Measurements from ENCODE around the gene CACNG5.

CACNG5 gene

DNA sequence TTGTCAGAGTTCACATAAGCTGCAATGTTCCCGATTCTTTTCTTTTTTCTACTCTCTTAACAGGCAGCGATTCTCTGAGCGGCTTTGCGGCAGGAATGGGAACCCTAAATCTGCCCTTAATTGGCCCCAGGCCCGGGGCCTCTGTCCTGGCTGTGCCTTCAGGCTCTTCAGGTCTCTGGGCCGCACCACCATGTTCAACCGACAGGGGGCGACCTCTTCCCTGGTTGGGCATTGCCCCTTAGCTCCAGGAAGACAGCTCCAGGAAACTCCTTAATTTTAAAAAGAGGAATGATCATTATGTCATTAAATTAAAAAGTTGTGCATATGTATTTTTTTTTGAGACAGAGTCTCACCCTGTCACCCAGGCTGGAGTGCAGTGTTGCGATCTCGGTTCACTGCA, 20.3 kb downstream of the CACNG5 start:
- Histone ChIP-seq H3K4me3 (ENCODE audit: low read length) (no peak overlapping the region), H3K27me3 (ENCODE audit: control insufficient read depth, insufficient read depth, low read length) (no peaks in the 10 kb centered on the region), H3K36me3 (ENCODE audit: control insufficient read depth, low read depth, low read length) (no peaks in the 10 kb centered on the region), H3K9me3 (ENCODE audit: control insufficient read depth, low read depth, low read length) (peaks cover 4% of the 10 kb centered on the region), H3K9ac (ENCODE audit: low read length) (no peak overlapping the region), H3K4me1 (ENCODE audit: control insufficient read depth, low read depth, low read length) (no peaks in the 10 kb centered on the region), H3K27ac (ENCODE audit: low read length) (no peak overlapping the region)

DNA sequence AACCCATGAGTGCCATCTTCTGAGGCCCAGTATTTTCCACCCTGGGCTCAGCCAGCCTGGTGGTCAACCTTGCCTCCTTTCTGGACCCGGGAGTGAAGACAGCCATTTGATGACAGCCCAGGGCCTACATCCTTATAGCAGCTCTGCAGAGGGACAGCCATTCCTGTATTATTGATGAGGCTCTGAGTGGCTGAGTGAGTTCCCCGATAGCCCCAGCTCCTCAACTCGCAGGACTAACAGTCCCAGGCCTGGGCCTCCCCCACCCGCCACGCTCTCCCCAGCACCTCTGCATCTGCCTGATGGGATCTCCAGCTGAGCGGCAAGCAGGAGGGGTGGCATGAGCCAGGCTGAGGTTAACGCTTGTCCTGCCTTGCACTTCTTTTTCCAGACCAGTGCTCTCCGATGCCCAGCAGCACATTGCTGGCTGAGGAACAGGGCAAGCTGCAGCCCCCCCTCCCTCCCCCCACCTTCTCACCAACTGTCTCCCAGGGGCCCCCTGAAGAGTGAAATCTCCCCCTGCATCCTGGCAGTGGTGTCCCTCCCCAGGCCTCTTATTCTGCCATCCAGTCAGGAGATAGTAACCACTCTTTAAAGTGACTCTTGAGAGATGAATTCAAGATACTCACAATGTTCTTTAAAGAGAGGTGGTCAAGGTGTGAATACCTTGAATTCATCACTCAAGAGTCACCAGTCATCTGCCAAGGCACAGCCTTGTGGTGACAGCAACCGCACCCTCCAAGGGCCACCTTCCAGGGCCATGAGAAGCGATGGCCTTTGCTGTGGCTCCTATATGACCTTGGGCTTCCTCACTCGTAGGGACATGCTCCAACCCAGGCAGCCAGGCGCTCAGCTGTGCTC, 23.5 kb downstream of the CACNG5 start:
- H3K4me3 ChIP-seq (ENCODE audit: low read length): no peak overlapping the region
- no peaks in the 10 kb centered on the region for H3K4me1 ChIP-seq (ENCODE audit: control insufficient read depth, low read depth, low read length)
- H3K27ac ChIP-seq (ENCODE audit: low read length): no peak overlapping the region
- H3K9me3 ChIP-seq (ENCODE audit: control insufficient read depth, low read depth, low read length): peaks cover 4% of the 10 kb centered on the region
- no peaks in the 10 kb centered on the region for H3K36me3 ChIP-seq (ENCODE audit: control insufficient read depth, low read depth, low read length)
- H3K27me3 ChIP-seq (ENCODE audit: control insufficient read depth, insufficient read depth, low read length): no peaks in the 10 kb centered on the region
- H3K9ac ChIP-seq (ENCODE audit: low read length): no peak overlapping the region

DNA sequence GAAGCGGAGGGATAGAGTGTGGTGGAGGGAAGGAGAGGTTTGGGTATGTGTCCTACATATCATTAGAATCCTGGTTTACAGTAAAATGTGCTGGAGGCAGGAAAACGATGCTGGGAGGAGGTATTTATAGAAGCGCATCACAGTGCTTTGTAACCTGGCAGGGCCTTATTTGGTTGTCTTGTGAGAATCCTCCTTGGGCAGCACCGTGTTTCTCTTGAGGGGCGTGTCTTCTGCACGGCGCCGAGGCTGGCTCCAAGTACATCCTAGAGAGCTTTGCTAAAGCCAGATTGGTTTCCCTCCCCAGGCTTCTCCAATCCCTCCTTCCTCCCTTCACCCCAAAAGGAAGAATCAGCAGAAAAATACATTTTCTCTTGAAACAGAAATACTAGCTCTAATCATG, 24.4 kb downstream of the CACNG5 start:
- Histone ChIP-seq H3K9ac (ENCODE audit: low read length) (no peak overlapping the region), H3K9me3 (ENCODE audit: control insufficient read depth, low read depth, low read length) (peaks cover 4% of the 10 kb centered on the region), H3K4me1 (ENCODE audit: control insufficient read depth, low read depth, low read length) (no peaks in the 10 kb centered on the region), H3K36me3 (ENCODE audit: control insufficient read depth, low read depth, low read length) (no peaks in the 10 kb centered on the region), H3K4me3 (ENCODE audit: low read length) (no peak overlapping the region), H3K27ac (ENCODE audit: low read length) (no peak overlapping the region), H3K27me3 (ENCODE audit: control insufficient read depth, insufficient read depth, low read length) (no peaks in the 10 kb centered on the region)

DNA sequence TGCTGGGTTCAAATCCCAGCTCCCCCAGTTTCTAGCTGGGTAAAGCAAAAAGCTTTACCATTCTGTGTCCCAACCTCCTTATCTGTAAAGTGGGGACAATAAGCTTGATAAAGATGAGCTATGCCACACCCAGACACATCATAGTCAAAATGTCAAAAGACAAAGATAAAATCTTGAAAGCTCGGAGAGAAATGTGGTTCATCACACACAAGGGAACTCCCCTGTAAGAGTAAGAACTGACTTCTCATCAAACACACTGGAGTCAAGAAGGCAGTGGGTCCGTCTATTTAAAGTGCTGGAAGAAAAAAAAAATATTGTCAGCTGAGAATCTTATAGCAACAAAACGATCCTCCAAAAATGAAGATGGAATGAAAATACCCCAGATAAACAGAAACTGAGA, 25.3 kb downstream of the CACNG5 start:
- H3K36me3 ChIP-seq (ENCODE audit: control insufficient read depth, low read depth, low read length): no peaks in the 10 kb centered on the region
- no peaks in the 10 kb centered on the region for H3K27me3 ChIP-seq (ENCODE audit: control insufficient read depth, insufficient read depth, low read length)
- H3K9me3 ChIP-seq (ENCODE audit: control insufficient read depth, low read depth, low read length): no peaks in the 10 kb centered on the region
- H3K4me1 ChIP-seq (ENCODE audit: control insufficient read depth, low read depth, low read length): no peaks in the 10 kb centered on the region
- no peak overlapping the region for H3K27ac ChIP-seq (ENCODE audit: low read length)
- no peak overlapping the region for H3K4me3 ChIP-seq (ENCODE audit: low read length)
- H3K9ac ChIP-seq (ENCODE audit: low read length): no peak overlapping the region

DNA sequence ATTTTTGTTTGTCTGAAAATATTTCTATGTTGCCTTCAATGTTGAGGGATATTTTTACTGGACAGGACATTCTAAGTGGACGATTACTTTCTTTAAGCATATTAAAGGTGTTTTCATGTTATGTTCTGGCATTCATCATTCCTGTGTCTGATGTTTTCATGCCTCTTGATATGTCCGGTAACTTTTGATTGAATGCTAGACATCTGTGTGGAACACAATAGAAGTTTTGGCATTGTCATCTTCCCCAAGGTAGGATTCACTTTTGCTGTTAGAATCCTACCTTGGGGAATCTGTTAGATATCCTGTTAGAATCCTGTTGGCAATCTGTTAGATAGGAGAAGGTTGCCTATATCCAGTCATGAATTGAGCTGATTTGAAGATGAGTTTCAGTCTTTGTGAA, 28.9 kb downstream of the CACNG5 start:
- Histone ChIP-seq H3K4me1 (ENCODE audit: control insufficient read depth, low read depth, low read length) (no peaks in the 10 kb centered on the region), H3K9ac (ENCODE audit: low read length) (no peak overlapping the region), H3K36me3 (ENCODE audit: control insufficient read depth, low read depth, low read length) (no peaks in the 10 kb centered on the region), H3K9me3 (ENCODE audit: control insufficient read depth, low read depth, low read length) (no peaks in the 10 kb centered on the region), H3K27ac (ENCODE audit: low read length) (no peak overlapping the region), H3K4me3 (ENCODE audit: low read length) (no peak overlapping the region), H3K27me3 (ENCODE audit: control insufficient read depth, insufficient read depth, low read length) (no peaks in the 10 kb centered on the region)

DNA sequence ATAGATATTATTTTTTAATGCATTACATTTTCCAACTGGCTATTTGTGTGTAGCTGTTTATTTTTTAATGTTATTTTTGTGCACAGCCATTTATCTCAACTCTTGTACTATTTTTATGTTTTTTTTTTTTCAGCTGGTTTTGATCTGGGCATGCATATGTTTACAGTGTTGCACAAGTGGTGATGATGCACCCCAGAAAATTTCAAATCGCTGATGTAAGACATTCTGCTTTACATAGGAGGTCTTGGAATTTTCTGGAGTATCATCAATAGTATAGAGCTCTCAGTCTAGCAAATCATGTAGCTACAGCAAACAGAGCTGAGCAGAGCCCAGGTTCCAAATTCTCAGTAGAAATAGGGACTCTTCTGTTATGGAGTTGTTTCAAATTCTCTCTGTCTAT, 30.2 kb downstream of the CACNG5 start:
- Histone ChIP-seq H3K9ac (ENCODE audit: low read length) (no peak overlapping the region), H3K27ac (ENCODE audit: low read length) (no peak overlapping the region), H3K27me3 (ENCODE audit: control insufficient read depth, insufficient read depth, low read length) (no peaks in the 10 kb centered on the region), H3K4me3 (ENCODE audit: low read length) (no peak overlapping the region), H3K36me3 (ENCODE audit: control insufficient read depth, low read depth, low read length) (no peaks in the 10 kb centered on the region), H3K9me3 (ENCODE audit: control insufficient read depth, low read depth, low read length) (no peaks in the 10 kb centered on the region), H3K4me1 (ENCODE audit: control insufficient read depth, low read depth, low read length) (no peaks in the 10 kb centered on the region)

DNA sequence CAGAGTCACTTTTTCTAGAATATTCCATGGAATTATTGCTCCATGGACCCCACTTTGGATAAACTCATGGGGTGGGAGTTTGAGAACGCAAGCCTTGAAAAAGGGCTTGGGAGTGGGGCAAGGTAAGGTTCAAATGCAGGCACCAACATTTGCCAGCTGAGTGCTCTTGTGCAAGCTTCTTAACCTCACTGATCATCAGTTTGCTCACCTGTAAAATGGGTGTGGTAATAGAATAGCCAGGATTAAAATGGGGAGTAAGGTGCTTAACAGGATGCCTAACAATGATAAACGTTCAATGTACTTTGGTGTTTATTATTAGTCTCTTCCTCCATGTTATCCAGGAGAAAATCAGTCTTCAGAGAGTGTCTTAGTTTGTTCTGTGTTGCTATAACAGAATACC, 39.0 kb downstream of the CACNG5 start:
- Histone ChIP-seq H3K36me3 (ENCODE audit: control insufficient read depth, low read depth, low read length) (no peaks in the 10 kb centered on the region), H3K9ac (ENCODE audit: low read length) (no peak overlapping the region), H3K9me3 (ENCODE audit: control insufficient read depth, low read depth, low read length) (peaks cover 3% of the 10 kb centered on the region), H3K27ac (ENCODE audit: low read length) (no peak overlapping the region), H3K4me1 (ENCODE audit: control insufficient read depth, low read depth, low read length) (no peaks in the 10 kb centered on the region), H3K4me3 (ENCODE audit: low read length) (no peak overlapping the region), H3K27me3 (ENCODE audit: control insufficient read depth, insufficient read depth, low read length) (no peaks in the 10 kb centered on the region)

DNA sequence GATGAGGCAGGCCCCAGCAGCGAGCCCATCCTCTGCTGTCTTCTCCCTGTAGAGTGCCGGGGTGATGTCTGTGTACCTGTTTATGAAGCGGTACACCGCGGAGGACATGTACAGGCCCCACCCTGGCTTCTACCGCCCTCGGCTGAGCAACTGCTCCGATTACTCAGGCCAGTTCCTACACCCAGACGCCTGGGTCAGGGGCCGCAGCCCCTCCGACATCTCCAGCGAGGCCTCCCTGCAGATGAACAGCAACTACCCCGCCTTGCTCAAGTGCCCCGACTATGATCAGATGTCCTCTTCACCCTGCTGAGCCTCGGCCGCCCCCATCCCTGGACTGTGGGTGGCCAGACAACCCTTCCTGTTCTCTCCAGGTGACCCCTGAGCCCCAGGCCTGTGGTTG, 50.0 kb downstream of the CACNG5 start:
- Histone ChIP-seq H3K4me3 (ENCODE audit: low read length) (no peak overlapping the region), H3K9me3 (ENCODE audit: control insufficient read depth, low read depth, low read length) (no peaks in the 10 kb centered on the region), H3K27me3 (ENCODE audit: control insufficient read depth, insufficient read depth, low read length) (no peaks in the 10 kb centered on the region), H3K36me3 (ENCODE audit: control insufficient read depth, low read depth, low read length) (no peaks in the 10 kb centered on the region), H3K27ac (ENCODE audit: low read length) (no peak overlapping the region), H3K9ac (ENCODE audit: low read length) (no peak overlapping the region), H3K4me1 (ENCODE audit: control insufficient read depth, low read depth, low read length) (no peaks in the 10 kb centered on the region)

DNA sequence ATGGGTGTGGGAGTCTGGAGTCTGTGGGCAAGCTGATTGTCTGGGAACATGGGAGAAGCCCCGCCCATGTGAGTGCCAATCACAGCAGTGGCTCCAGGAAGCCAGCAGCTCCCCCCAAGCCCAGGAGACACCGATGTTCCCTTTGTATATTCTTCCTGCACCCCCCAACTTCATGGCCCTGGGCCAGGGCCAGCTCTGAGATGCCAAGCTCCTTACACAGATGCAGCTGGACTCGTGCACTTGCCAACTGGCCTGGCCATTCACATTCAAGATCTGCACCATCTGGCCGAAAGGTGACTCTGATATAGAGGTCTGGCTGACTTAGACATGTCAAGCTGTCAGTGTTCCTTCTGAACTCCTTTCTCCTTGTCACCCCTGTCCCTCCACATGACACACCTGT, 50.5 kb downstream of the CACNG5 start:
- no peak overlapping the region for H3K9ac ChIP-seq (ENCODE audit: low read length)
- no peak overlapping the region for H3K27ac ChIP-seq (ENCODE audit: low read length)
- H3K36me3 ChIP-seq (ENCODE audit: control insufficient read depth, low read depth, low read length): no peaks in the 10 kb centered on the region
- H3K27me3 ChIP-seq (ENCODE audit: control insufficient read depth, insufficient read depth, low read length): no peaks in the 10 kb centered on the region
- no peaks in the 10 kb centered on the region for H3K4me1 ChIP-seq (ENCODE audit: control insufficient read depth, low read depth, low read length)
- H3K4me3 ChIP-seq (ENCODE audit: low read length): no peak overlapping the region
- no peaks in the 10 kb centered on the region for H3K9me3 ChIP-seq (ENCODE audit: control insufficient read depth, low read depth, low read length)

DNA sequence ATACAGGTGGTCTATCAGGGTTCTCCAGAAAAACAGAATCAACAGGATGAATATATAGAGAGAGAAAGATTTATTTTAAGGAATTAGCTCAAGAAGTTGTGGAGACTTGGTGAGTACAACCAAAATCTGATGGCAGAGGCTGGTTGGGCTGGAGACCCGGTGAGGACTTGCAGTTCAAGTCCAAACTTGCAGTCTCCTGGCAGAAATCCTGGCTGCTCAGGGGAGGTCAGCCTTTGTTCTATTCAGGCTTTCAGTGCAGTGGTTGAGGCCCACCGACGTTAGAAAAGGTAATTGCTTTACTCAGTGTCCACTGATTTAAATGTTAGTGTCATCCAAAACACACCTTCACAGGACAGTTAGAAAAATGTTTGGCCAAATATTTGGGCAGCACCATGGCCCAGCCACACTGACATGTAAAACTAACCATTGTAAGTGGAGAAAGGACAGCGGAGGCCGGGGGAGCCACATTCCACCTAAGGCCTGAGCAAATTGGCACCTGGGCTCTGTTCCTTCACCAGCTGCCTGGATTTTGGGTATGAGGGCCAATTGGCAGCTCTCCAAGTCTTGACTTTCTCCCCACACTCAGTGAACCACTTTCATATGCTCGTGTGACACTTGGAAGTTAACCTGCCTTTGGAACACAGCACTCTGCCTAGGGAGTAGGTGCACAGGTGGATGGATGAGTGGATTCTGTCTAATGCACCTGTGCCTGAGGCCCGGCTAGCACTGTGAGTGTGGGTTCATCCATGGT, 54.7 kb downstream of the CACNG5 start:
- H3K4me1 ChIP-seq (ENCODE audit: control insufficient read depth, low read depth, low read length): no peaks in the 10 kb centered on the region
- no peak overlapping the region for H3K27ac ChIP-seq (ENCODE audit: low read length)
- no peaks in the 10 kb centered on the region for H3K9me3 ChIP-seq (ENCODE audit: control insufficient read depth, low read depth, low read length)
- H3K27me3 ChIP-seq (ENCODE audit: control insufficient read depth, insufficient read depth, low read length): no peaks in the 10 kb centered on the region
- no peaks in the 10 kb centered on the region for H3K36me3 ChIP-seq (ENCODE audit: control insufficient read depth, low read depth, low read length)
- H3K9ac ChIP-seq (ENCODE audit: low read length): no peak overlapping the region
- H3K4me3 ChIP-seq (ENCODE audit: low read length): no peak overlapping the region

DNA sequence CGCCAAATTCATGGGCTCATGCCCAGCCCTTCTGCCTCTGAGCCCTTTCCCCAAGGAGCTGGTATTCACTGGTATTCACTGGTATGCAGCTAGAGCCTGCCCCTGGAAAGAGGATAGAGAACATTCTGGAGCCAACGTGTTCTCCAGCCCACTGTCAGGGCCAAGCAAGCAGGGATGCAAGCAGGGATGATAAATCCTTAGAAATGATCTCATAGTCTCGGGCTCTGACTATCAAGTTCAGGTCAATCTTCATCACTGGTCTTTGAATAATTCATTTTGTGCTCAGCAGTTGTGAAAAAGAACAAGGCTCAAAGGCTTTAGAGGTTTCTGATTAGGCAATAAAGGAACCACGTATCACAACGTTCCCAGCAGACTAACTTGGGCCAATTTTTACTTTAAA, 57.3 kb downstream of the CACNG5 start:
- Histone ChIP-seq H3K27me3 (ENCODE audit: control insufficient read depth, insufficient read depth, low read length) (no peaks in the 10 kb centered on the region), H3K4me3 (ENCODE audit: low read length) (no peak overlapping the region), H3K9ac (ENCODE audit: low read length) (no peak overlapping the region), H3K36me3 (ENCODE audit: control insufficient read depth, low read depth, low read length) (no peaks in the 10 kb centered on the region), H3K9me3 (ENCODE audit: control insufficient read depth, low read depth, low read length) (no peaks in the 10 kb centered on the region), H3K4me1 (ENCODE audit: control insufficient read depth, low read depth, low read length) (no peaks in the 10 kb centered on the region), H3K27ac (ENCODE audit: low read length) (no peak overlapping the region)

DNA sequence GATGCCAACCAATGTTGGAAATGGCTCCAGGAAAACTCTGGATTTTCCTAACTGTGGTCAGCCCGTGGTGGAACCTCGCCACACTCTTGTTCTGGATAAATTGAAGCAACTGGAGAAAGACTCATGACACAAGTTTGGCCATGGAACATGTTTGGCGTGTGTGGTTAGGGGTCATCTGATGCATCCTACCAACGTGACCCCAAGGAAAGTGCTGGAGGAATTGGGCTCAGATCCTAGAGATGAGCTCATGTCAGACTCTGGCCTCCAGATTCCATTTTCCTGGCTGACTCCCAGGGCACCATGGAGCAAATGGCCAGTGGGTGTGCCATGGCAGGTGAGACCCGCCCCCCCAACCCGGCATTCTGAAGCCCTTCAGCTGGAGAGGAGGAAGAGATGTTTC, 58.5 kb downstream of the CACNG5 start:
- H3K9me3 ChIP-seq (ENCODE audit: control insufficient read depth, low read depth, low read length): no peaks in the 10 kb centered on the region
- H3K27me3 ChIP-seq (ENCODE audit: control insufficient read depth, insufficient read depth, low read length): no peaks in the 10 kb centered on the region
- no peaks in the 10 kb centered on the region for H3K4me1 ChIP-seq (ENCODE audit: control insufficient read depth, low read depth, low read length)
- H3K4me3 ChIP-seq (ENCODE audit: low read length): no peak overlapping the region
- no peak overlapping the region for H3K27ac ChIP-seq (ENCODE audit: low read length)
- no peaks in the 10 kb centered on the region for H3K36me3 ChIP-seq (ENCODE audit: control insufficient read depth, low read depth, low read length)
- H3K9ac ChIP-seq (ENCODE audit: low read length): no peak overlapping the region

All from iPS-18a (cell line).